Mucosa of descending colon (tissue), 3 donors: ENCODE measurements around the gene MED15. TPM values are rescaled to one million over a fixed set of nuclear protein-coding genes. Genes with fewer than 3 reads are reported as not detected.
"Not testable (repeated sequence)": the region's sequence is repeated elsewhere in the genome, so short reads cannot be mapped to it uniquely, and the experiment has no call there.

Source experiments
- ATAC-seq: fragments of 200-7000 bp; cut with Tn5 transposase; one replicate; pipeline ENCODE4 v1.9.1; 2020; ENCODE audit warnings: mild to moderate bottlenecking, moderate library complexity
- DNase-seq, 3 donors: peaks; one replicate each; pipeline ENCODE4 v3.0.0-alpha.2; 2020
- H3K36me3 ChIP-seq: fragments of 200-600 bp; one replicate; pipeline ENCODE4 v1.8.0; 2021; ENCODE audit warnings: low read depth, mild to moderate bottlenecking
- H3K4me1 ChIP-seq: fragments of 200-600 bp; one replicate; pipeline ENCODE4 v1.8.0; 2021; ENCODE audit warnings: low read depth, mild to moderate bottlenecking
- H3K4me3 ChIP-seq: fragments of 200-600 bp; one replicate; pipeline ENCODE4 v1.8.0; 2021; ENCODE audit warnings: mild to moderate bottlenecking
- H3K9me3 ChIP-seq: fragments of 200-600 bp; one replicate; pipeline ENCODE4 v1.8.0; 2021; ENCODE audit warnings: mild to moderate bottlenecking
- CTCF ChIP-seq: fragments of 200-600 bp; IDR thresholded peaks from one replicate; pipeline ENCODE4 v1.8.0; 2022; ENCODE audit warnings: antibody characterized with exemption, mild to moderate bottlenecking
- intact Hi-C, 2 donors: fragments of 100-400 bp; cut with DNase I in 1 of 2; cut with micrococcal nuclease in 1 of 2; formaldehyde crosslinking; loops; one replicate each; pipeline versions ENCODE4 v1.11.0 to v1.11.1; 2022; cut with DNase I, micrococcal nuclease
- total RNA-seq, 3 donors: library from RNA; stranded (reverse); fragmentation: NEBNext Ultra II Directional in 2 of 3; extraction: Animal tissue kit (Norgen Biotek cat#: 25700) in 2 of 3; gene quantifications; one replicate each; pipeline versions ENCODE4 v1.2.1 to v1.2.4, GENCODE V29; 2021 to 2023
- donor health status: DM: no; HTN: no; CAD: no; lungs with moderate emphysema.
- donor health status: DM: no; HTN: no; CAD: no.
- donor health status: DM: no; HTN: yes; CAD: no.

MED15 gene
- total RNA-seq, 3 donors from 2014 or later: 99.9 to 125 (median 114) TPM

GRCh38 chr22:20506543-20507252 is 712 bp upstream of the MED15 start:
- Histone ChIP-seq H3K4me1 (peaks cover 37% of the 10 kb centered on the region), H3K4me3 (no peak overlapping the region), H3K9me3 (no peaks in the 10 kb centered on the region), H3K36me3 (no peaks in the 10 kb centered on the region)
- ATAC-seq (no peak), DNase-seq (no peak)
- intact Hi-C loops: no loop called here
- no peak for TF ChIP-seq CTCF

DNA sequence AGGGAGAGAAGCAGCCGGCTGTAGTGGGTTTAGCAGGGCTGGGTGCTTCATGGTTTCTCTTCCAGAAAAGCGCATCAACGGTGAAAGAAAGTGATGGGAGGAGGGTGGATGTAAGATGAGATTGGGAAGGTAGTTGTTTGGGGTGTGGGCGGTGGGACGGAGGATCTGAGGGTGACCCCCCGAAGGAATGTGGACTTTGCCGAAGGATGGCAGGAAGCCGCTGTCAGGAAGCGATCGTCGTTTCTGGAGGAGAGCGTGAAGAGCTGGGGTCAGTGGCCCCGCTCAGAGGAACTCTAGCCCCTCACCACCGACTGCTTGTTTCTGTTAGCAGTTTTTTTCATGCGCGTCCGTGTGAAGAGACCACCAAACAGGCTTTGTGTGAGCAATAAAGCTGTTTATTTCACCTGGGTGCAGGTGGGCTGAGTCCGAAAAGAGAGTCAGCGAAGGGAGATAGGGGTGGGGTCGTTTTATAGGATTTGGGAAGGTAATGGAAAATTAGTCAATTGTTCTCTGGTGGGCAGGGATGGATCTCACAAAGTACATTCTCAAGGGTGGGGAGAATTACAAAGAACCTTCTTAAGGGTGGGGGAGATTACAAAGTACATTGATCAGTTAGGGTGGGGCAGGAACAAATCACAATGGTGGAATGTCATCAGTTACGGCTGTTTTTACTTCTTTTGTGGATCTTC is 801 bp downstream of the MED15 start:
- peak overlapping the region; percentile 91 for H3K4me3 ChIP-seq
- peak; percentile 0 for ATAC-seq
- H3K36me3 ChIP-seq, H3K9me3 ChIP-seq, intact Hi-C loops: not testable (repeated sequence)
- H3K4me1 ChIP-seq: peaks cover 40% of the 10 kb centered on the region
- DNase-seq: peak in 2 of 3 donors; percentile 42 to 45

- H3K4me3 ChIP-seq: no peak overlapping the region
- ATAC-seq (no peak), DNase-seq (no peak)
- TF ChIP-seq CTCF: no peak
- intact Hi-C loops: no loop called here
- peaks cover 38% of the 10 kb centered on the region for H3K4me1 ChIP-seq
- no peaks in the 10 kb centered on the region for H3K36me3 ChIP-seq
- no peaks in the 10 kb centered on the region for H3K9me3 ChIP-seq
Observed at GRCh38 chr22:20508815-20509271, 1.4 kb downstream of the MED15 start.

GRCh38 chr22:20509344-20510047 is 2.1 kb downstream of the MED15 start:
- ATAC-seq: peak; percentile 76
- no peak for TF ChIP-seq CTCF
- DNase-seq: peak in 2 of 3 donors; percentile 51 to 84
- Histone ChIP-seq H3K9me3 (no peaks in the 10 kb centered on the region), H3K36me3 (no peaks in the 10 kb centered on the region), H3K4me3 (no peak overlapping the region), H3K4me1 (peaks cover 31% of the 10 kb centered on the region)
- intact Hi-C loops: no loop called here

DNA sequence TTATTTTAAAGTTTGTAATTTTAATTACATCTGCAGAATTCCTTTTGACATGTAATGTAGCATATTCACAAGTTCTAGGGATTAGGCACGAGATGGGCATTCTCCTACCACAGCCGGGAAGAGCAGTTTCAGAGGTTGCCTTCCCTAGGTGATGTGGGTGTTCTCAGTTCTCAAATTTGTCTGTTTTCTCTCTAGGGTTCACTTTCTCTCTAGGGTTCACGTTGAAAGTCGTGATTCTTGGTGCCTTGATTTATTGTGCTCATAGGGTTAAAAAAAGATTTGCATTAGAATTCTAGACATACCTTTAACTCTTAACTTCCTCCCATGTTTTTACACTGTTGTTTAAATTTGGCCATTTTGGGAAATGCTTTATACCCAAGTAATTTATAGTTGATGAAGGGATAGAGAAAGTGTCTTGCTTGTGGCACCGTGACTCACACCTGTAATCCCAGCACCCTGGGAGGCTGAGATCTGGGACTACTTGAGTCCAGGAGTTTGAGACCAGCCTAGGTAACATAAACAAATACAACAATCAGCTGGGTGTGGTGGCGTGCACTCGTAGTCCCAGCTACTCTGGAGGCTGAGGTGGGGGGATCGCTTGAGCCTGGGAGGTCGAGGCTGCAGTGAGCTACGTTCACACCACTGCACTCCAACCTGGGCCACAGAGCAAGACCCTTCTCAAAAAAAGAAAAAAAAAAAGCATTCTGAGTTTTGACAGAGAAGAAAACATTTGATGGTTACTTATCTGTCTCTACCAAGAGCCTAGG is 3.6 kb downstream of the MED15 start:
- no peaks in the 10 kb centered on the region for H3K9me3 ChIP-seq
- H3K36me3 ChIP-seq: no peaks in the 10 kb centered on the region
- no peak overlapping the region for H3K4me3 ChIP-seq
- TF ChIP-seq CTCF: no peak
- ATAC-seq: no peak
- intact Hi-C loops: no loop called here
- no peak for DNase-seq
- H3K4me1 ChIP-seq: peaks cover 29% of the 10 kb centered on the region
